ENCODE results near the gene STRADA.

The STRADA gene

DNA sequence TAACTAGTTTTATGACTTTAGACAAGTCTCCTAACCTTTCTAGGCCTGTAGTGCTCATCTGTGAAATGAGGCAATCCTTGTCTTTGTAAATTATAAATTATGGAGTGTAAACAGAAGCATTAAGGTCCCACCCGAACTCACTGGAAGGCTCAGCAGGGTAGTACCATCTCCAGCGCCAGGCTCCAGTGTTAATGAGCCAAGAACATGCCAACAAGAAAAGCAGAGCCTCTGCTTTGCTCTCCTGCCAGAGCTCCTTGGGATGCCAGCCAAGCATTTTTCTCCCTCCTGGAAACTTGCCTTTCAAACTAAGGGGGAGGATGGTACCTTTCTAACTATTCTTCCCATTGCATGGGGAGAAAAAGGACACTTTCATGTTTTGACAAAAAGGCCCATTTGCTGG is 56.6 kb downstream of the STRADA start:
- Histone ChIP-seq H3K27me3 (ENCODE audit: insufficient read depth, low read depth) (no peaks in the 10 kb centered on the region), H4K20me1 (ENCODE audit: insufficient read depth) (no peaks in the 10 kb centered on the region), H3K4me2 (no peak overlapping the region), H3K27ac (no peak overlapping the region), H3K36me3 (ENCODE audit: insufficient read depth) (no peaks in the 10 kb centered on the region), H3K4me1 (ENCODE audit: low read depth, poor library complexity, severe bottlenecking) (no peaks in the 10 kb centered on the region), H3K4me3 (IDR thresholded peaks at IDR 0.05; ENCODE audit: insufficient read depth, low read depth, low read length) (no peak overlapping the region), H3K79me2 (ENCODE audit: insufficient read depth, low read depth) (no peaks in the 10 kb centered on the region), H3K9ac (no peak overlapping the region), H2AFZ (ENCODE audit: low read depth) (no peak overlapping the region)
- TF ChIP-seq, protein P1, sequence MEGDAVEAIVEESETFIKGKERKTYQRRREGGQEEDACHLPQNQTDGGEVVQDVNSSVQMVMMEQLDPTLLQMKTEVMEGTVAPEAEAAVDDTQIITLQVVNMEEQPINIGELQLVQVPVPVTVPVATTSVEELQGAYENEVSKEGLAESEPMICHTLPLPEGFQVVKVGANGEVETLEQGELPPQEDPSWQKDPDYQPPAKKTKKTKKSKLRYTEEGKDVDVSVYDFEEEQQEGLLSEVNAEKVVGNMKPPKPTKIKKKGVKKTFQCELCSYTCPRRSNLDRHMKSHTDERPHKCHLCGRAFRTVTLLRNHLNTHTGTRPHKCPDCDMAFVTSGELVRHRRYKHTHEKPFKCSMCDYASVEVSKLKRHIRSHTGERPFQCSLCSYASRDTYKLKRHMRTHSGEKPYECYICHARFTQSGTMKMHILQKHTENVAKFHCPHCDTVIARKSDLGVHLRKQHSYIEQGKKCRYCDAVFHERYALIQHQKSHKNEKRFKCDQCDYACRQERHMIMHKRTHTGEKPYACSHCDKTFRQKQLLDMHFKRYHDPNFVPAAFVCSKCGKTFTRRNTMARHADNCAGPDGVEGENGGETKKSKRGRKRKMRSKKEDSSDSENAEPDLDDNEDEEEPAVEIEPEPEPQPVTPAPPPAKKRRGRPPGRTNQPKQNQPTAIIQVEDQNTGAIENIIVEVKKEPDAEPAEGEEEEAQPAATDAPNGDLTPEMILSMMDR (conservative IDR thresholded peaks at IDR 0.05; ENCODE audit: low read depth, low read length) = no peak

DNA sequence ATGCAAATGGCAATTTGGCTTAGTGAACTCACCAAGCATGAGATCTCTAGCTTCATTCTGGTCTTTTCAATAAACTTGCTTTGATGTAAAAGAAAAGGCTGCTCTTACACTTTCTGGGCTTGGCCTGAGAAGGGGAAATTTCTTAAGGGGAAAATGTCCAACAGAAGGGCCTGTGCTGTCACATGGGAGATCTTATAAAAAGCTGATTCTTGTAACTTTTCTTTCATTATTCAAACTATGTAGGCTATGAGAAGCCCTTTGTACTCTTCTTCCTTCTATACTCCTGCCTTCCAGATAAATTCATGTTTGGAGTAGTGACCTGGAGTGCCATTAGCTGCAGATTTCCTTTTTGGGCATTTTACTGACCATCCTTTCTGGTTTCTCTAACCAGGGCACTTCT is 58.6 kb downstream of the STRADA start:
- no peaks in the 10 kb centered on the region for H4K20me1 ChIP-seq (ENCODE audit: insufficient read depth)
- H3K79me2 ChIP-seq (ENCODE audit: insufficient read depth, low read depth) = no peaks in the 10 kb centered on the region
- no peak overlapping the region for H2AFZ ChIP-seq (ENCODE audit: low read depth)
- H3K27ac ChIP-seq = no peak overlapping the region
- TF ChIP-seq, protein P1 (conservative IDR thresholded peaks at IDR 0.05; ENCODE audit: low read depth, low read length) = no peak
- no peak overlapping the region for H3K4me3 ChIP-seq (IDR thresholded peaks at IDR 0.05; ENCODE audit: insufficient read depth, low read depth, low read length)
- H3K36me3 ChIP-seq (ENCODE audit: insufficient read depth) = no peaks in the 10 kb centered on the region
- no peak overlapping the region for H3K4me2 ChIP-seq
- H3K4me1 ChIP-seq (ENCODE audit: low read depth, poor library complexity, severe bottlenecking) = no peaks in the 10 kb centered on the region
- no peaks in the 10 kb centered on the region for H3K27me3 ChIP-seq (ENCODE audit: insufficient read depth, low read depth)
- no peak overlapping the region for H3K9ac ChIP-seq

DNA sequence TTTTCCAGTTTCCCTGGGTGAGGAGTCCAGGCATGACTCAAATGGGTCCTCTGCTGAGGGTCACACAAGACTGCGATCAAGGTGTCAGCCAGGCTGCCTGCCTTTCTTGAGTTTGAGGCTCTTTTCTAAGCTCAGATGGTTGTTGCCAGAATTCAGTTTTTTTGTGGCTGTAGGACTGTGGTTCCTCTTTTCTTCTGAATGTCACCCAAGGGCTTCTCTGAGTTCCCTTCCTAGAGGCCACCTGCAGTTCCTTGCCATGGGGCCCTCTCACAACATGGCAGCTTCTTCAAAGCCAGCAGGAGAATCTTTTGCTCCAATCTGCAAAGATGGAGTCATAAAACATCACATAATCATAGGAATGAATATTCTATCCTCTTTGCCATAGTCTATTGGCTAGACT is 59.2 kb downstream of the STRADA start:
- no peaks in the 10 kb centered on the region for H3K4me1 ChIP-seq (ENCODE audit: low read depth, poor library complexity, severe bottlenecking)
- H3K4me2 ChIP-seq = no peak overlapping the region
- no peaks in the 10 kb centered on the region for H3K36me3 ChIP-seq (ENCODE audit: insufficient read depth)
- TF ChIP-seq, protein P1 (conservative IDR thresholded peaks at IDR 0.05; ENCODE audit: low read depth, low read length) = no peak
- H3K27me3 ChIP-seq (ENCODE audit: insufficient read depth, low read depth) = no peaks in the 10 kb centered on the region
- H3K9ac ChIP-seq = no peak overlapping the region
- no peak overlapping the region for H3K27ac ChIP-seq
- no peaks in the 10 kb centered on the region for H3K79me2 ChIP-seq (ENCODE audit: insufficient read depth, low read depth)
- no peak overlapping the region for H3K4me3 ChIP-seq (IDR thresholded peaks at IDR 0.05; ENCODE audit: insufficient read depth, low read depth, low read length)
- H2AFZ ChIP-seq (ENCODE audit: low read depth) = no peak overlapping the region
- no peaks in the 10 kb centered on the region for H4K20me1 ChIP-seq (ENCODE audit: insufficient read depth)

DNA sequence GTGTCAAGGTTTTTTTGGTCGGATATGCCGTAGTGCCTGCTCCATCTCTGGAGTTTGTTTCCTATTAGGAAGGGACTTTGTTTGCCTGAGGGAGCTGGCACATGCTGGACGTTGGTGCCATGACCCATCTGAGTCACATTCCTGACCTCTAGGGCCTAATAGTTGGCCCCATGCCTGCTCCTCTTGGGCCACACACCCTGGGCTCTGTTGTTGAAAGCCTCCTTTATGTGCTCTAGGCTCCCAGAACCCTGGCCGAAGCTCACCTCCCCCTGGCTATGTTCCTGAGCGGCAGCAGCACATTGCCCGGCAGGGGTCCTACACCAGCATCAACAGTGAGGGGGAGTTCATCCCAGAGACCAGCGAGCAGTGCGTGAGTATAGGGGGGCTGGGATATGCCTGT is 60.1 kb downstream of the STRADA start:
- no peak overlapping the region for H3K9ac ChIP-seq
- H3K36me3 ChIP-seq (ENCODE audit: insufficient read depth) = no peaks in the 10 kb centered on the region
- H4K20me1 ChIP-seq (ENCODE audit: insufficient read depth) = no peaks in the 10 kb centered on the region
- H3K27me3 ChIP-seq (ENCODE audit: insufficient read depth, low read depth) = no peaks in the 10 kb centered on the region
- TF ChIP-seq, protein P1 (conservative IDR thresholded peaks at IDR 0.05; ENCODE audit: low read depth, low read length) = no peak
- no peak overlapping the region for H3K27ac ChIP-seq
- H3K4me1 ChIP-seq (ENCODE audit: low read depth, poor library complexity, severe bottlenecking) = no peaks in the 10 kb centered on the region
- H3K4me3 ChIP-seq (IDR thresholded peaks at IDR 0.05; ENCODE audit: insufficient read depth, low read depth, low read length) = no peak overlapping the region
- no peak overlapping the region for H3K4me2 ChIP-seq
- no peak overlapping the region for H2AFZ ChIP-seq (ENCODE audit: low read depth)
- no peaks in the 10 kb centered on the region for H3K79me2 ChIP-seq (ENCODE audit: insufficient read depth, low read depth)

DNA sequence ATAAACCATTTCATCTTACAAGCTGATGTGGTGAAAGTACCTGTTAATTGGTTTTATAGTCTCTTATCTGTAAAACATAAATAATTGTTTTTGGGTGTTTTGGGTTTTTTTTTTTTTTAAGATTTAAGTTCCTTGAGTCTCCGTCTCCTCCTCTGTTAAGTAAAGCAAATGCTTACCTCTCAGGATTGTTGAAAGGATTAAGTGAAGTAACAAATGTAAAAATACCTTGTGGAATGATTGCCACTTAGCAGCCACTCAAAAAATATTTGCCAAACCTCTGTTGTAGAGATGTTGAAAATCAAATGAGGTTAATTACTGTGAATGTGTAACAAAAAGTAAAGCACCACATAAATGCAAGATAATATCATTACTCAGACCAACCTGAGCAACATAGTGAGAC is 60.9 kb downstream of the STRADA start:
- Histone ChIP-seq H3K4me1 (ENCODE audit: low read depth, poor library complexity, severe bottlenecking) (no peaks in the 10 kb centered on the region), H3K27me3 (ENCODE audit: insufficient read depth, low read depth) (no peaks in the 10 kb centered on the region), H4K20me1 (ENCODE audit: insufficient read depth) (no peaks in the 10 kb centered on the region), H3K36me3 (ENCODE audit: insufficient read depth) (no peaks in the 10 kb centered on the region), H3K4me3 (IDR thresholded peaks at IDR 0.05; ENCODE audit: insufficient read depth, low read depth, low read length) (no peak overlapping the region), H3K27ac (no peak overlapping the region), H2AFZ (ENCODE audit: low read depth) (no peak overlapping the region), H3K9ac (no peak overlapping the region), H3K79me2 (ENCODE audit: insufficient read depth, low read depth) (no peaks in the 10 kb centered on the region), H3K4me2 (no peak overlapping the region)
- TF ChIP-seq, protein P1 (conservative IDR thresholded peaks at IDR 0.05; ENCODE audit: low read depth, low read length) = no peak

Data from KMS-11 (cell line).